GM12878 (cell line): ENCODE data around the gene DIAPH3. TPM values are rescaled to one million over a fixed set of nuclear protein-coding genes. Genes with fewer than 3 reads are reported as not detected.

Experiments
- ATAC-seq: fragments of 200-7000 bp; cut with Tn5 transposase; 3 replicates; pipeline ENCODE4 v1.9.1; 2020; ENCODE audit warnings: mild to moderate bottlenecking, moderate library complexity
- BruUV-seq: library from RNA; stranded (reverse); fragments of 400-500 nt; replicated peaks from 2 replicates; lab custom pipeline; 2021; lab: Mats Ljungman, UMichigan
- CTCF ChIA-PET: fragments of 300-600 bp; sonication (Branson Sonifier 250); formaldehyde crosslinking; extraction: SDS; loops from one replicate; lab custom pipeline; 2021; ENCODE audit warnings: inconsistent platforms; lab: Yijun Ruan, JAX
- POLR2A ChIA-PET: fragments of 350-600 bp; formaldehyde crosslinking; extraction: SDS; loops from one replicate; lab custom pipeline; 2021; ENCODE audit warnings: inconsistent platforms; lab: Charles Lee
- RAD21 ChIA-PET: fragments of 300-600 bp; sonication (Branson Sonifier 250); formaldehyde crosslinking; loops from one replicate; lab custom pipeline; 2023; ENCODE audit warnings: antibody characterized with exemption; ENCODE audit not compliant: unreplicated experiment; lab: Charles Lee
- SMC1A ChIA-PET: fragments of 300-600 bp; sonication (Branson Sonifier 250); formaldehyde crosslinking; loops from one replicate; lab custom pipeline; 2023; ENCODE audit not compliant: unreplicated experiment, uncharacterized antibody; lab: Charles Lee
- DNase-seq: peaks from one replicate; pipeline ENCODE4 v3.0.0-alpha.2; 2011; ENCODE audit warnings: low read depth, low spot score
- FAIRE-seq: peaks from 3 replicates; lab custom pipeline; 2011; peaks lifted over from hg19 to GRCh38; lab: Jason Lieb, UNC
- H2AFZ ChIP-seq: 2 replicates; pipeline ENCODE4 v1.6.0; 2011; ENCODE audit warnings: low read depth, low read length, control low read depth; ENCODE audit not compliant: control insufficient read depth
- H3K27ac ChIP-seq: 2 replicates; pipeline ENCODE4 v1.5.1; 2011; ENCODE audit warnings: control low read depth; ENCODE audit not compliant: control insufficient read depth, insufficient read depth
- H3K27me3 ChIP-seq, 2 experiments: replicated peaks in 1 of 2; 2 replicates each; pipeline versions ENCODE4 v1.6.0 to v1.6.1; 2011; ENCODE audit warnings: low read length in 1 of 2; ENCODE audit not compliant: control insufficient read depth in 2 of 2, insufficient read depth in 2 of 2
- H3K36me3 ChIP-seq, 2 experiments: 2 replicates each; pipeline ENCODE4 v1.5.1; 2011; ENCODE audit warnings: low read length in 1 of 2; ENCODE audit not compliant: control insufficient read depth in 2 of 2, insufficient read depth in 2 of 2
- H3K4me1 ChIP-seq: 2 replicates; pipeline ENCODE4 v1.6.1; 2011; ENCODE audit warnings: mild to moderate bottlenecking, low read length, moderate library complexity, mixed read lengths; ENCODE audit not compliant: control insufficient read depth, insufficient read depth
- H3K4me2 ChIP-seq: 2 replicates; pipeline ENCODE4 v1.6.0; 2011; ENCODE audit warnings: control low read depth; ENCODE audit not compliant: control insufficient read depth, insufficient read depth
- H3K4me3 ChIP-seq: fragments of 200-600 bp; sonication (generic); 2 replicates; pipeline ENCODE4 v1.5.1; 2016
- H3K79me2 ChIP-seq: 2 replicates; pipeline ENCODE4 v1.6.0; 2011; ENCODE audit warnings: low read length; ENCODE audit not compliant: control insufficient read depth, insufficient read depth
- H3K9ac ChIP-seq: 2 replicates; pipeline ENCODE4 v1.8.0; 2011; ENCODE audit warnings: low read length, control low read depth, mixed read lengths; ENCODE audit not compliant: control insufficient read depth, insufficient read depth
- H3K9me3 ChIP-seq: replicated peaks from 3 replicates; pipeline ENCODE4 v1.5.1; 2011; ENCODE audit warnings: mild to moderate bottlenecking, low read length; ENCODE audit not compliant: control insufficient read depth, insufficient read depth
- H4K20me1 ChIP-seq: 2 replicates; pipeline ENCODE4 v1.6.0; 2011; ENCODE audit not compliant: control insufficient read depth, insufficient read depth
- BHLHE40 ChIP-seq, 2 experiments: fragments of 450-650 bp in 1 of 2; IDR thresholded peaks; 2 replicates each; pipeline ENCODE4 v1.6.1; 2011 to 2017; ENCODE audit warnings: low read depth in 2 of 2, borderline replicate concordance in 1 of 2, improper control_type of control experiment in 1 of 2, low read length in 1 of 2, mild to moderate bottlenecking in 1 of 2
- BRCA1 ChIP-seq: IDR thresholded peaks from 2 replicates; pipeline ENCODE4 v1.6.1; 2011; ENCODE audit warnings: low read depth, low read length, improper control_type of control experiment
- CEBPB ChIP-seq, 2 experiments: fragments of 150-350 bp in 1 of 2; IDR thresholded peaks; 2 replicates each; pipeline ENCODE4 v1.6.1; 2012 to 2014; ENCODE audit warnings: low read depth in 2 of 2, low read length in 2 of 2, borderline replicate concordance in 1 of 2, inconsistent platforms in 1 of 2
- ETV6 ChIP-seq, 2 experiments: fragments of 450-650 bp in 1 of 2; IDR thresholded peaks in 1 of 2; conservative IDR thresholded peaks in 1 of 2; 2 replicates each; pipeline ENCODE4 v1.6.1; 2014; ENCODE audit warnings: antibody characterized with exemption in 1 of 2, borderline replicate concordance in 1 of 2, low read depth in 1 of 2, mild to moderate bottlenecking in 1 of 2, moderate library complexity in 1 of 2
- HCFC1 ChIP-seq: fragments of 150-350 bp; IDR thresholded peaks from 2 replicates; pipeline ENCODE4 v1.6.1; 2014; ENCODE audit warnings: low read length
- NR2F1 ChIP-seq: fragments of 450-650 bp; conservative IDR thresholded peaks from 2 replicates; pipeline ENCODE4 v1.6.1; 2017; ENCODE audit warnings: mild to moderate bottlenecking
- POLR2A ChIP-seq: IDR thresholded peaks from 2 replicates; pipeline ENCODE4 v1.6.1; 2011; ENCODE audit warnings: low read depth, mild to moderate bottlenecking, low read length
- POU2F2 ChIP-seq: IDR thresholded peaks from 3 replicates; pipeline ENCODE4 v1.6.1; 2011; ENCODE audit warnings: low read depth, mild to moderate bottlenecking, low read length, borderline replicate concordance
- RFX5 ChIP-seq: IDR thresholded peaks from 2 replicates; pipeline ENCODE4 v1.6.1; 2011; ENCODE audit warnings: low read depth, low read length, improper control_type of control experiment
- SPI1 ChIP-seq: IDR thresholded peaks from 2 replicates; pipeline ENCODE4 v1.6.1; 2011; ENCODE audit warnings: low read depth, mild to moderate bottlenecking, low read length, moderate library complexity, borderline replicate concordance; ENCODE audit not compliant: insufficient read depth
- STAT3 ChIP-seq: IDR thresholded peaks from 2 replicates; pipeline ENCODE4 v1.6.1; 2011; ENCODE audit warnings: low read depth, low read length, improper control_type of control experiment
- SUPT20H ChIP-seq: IDR thresholded peaks from 2 replicates; pipeline ENCODE4 v1.6.1; 2011; ENCODE audit warnings: low read depth, mild to moderate bottlenecking, low read length, moderate library complexity, borderline replicate concordance; ENCODE audit not compliant: control insufficient read depth
- TARDBP ChIP-seq: IDR thresholded peaks from 2 replicates; pipeline ENCODE4 v1.6.1; 2016; ENCODE audit warnings: borderline replicate concordance
- ZNF384 ChIP-seq: IDR thresholded peaks from 2 replicates; pipeline ENCODE4 v1.6.1; 2012; ENCODE audit warnings: low read depth, mild to moderate bottlenecking, low read length, improper control_type of control experiment, borderline replicate concordance
- WGBS: methylation state at CpG from one replicate; pipeline ENCODE4 v1.1.6; 2016; ENCODE audit warnings: low lambda C conversion rate; ENCODE audit not compliant: insufficient replicate concordance, insufficient coverage; ENCODE audit errors: missing lambda C conversion rate; 5-methylcytosine and 5-hydroxymethylcytosine counted together
- in situ Hi-C: fragments of 300-500 bp; cut with MboI; formaldehyde crosslinking; loops from 9 replicates; pipeline ENCODE4 v1.14.3; 2018; ENCODE audit warnings: mixed read lengths
- intact Hi-C: fragments of 100-400 bp; cut with micrococcal nuclease; formaldehyde crosslinking; loops from one replicate; pipeline ENCODE4 v1.14.2; 2022; ENCODE audit not compliant: unreplicated experiment
- polyA plus RNA-seq, 11 experiments: library from polyadenylated mRNA; depleted of rRNA in 4 of 11; unstranded in 6 of 11; stranded (reverse) in 5 of 11; fragments of >200 nt; fragmentation: Nextera tagmentation in 4 of 11; fragmentation: Illumina TruSeq in 1 of 11; extraction: Ambion mirVana in 4 of 11; extraction: Trizol in 1 of 11; gene quantifications; 1 replicate in 1 of 11; 2 replicates in 10 of 11; pipeline versions ENCODE4 v1.2.1 to v1.2.3, GENCODE V29; 2011 to 2016; ENCODE audit warnings: inconsistent platforms in 2 of 11, missing spikeins in 2 of 11, low read depth in 1 of 11
- total RNA-seq, 4 experiments: library from RNA; depleted of rRNA in 3 of 4; stranded (reverse); fragments of >200 nt in 3 of 4; fragmentation: Illumina TruSeq in 1 of 4; extraction: Trizol in 1 of 4; gene quantifications; 2 replicates each; pipeline versions ENCODE4 v1.2.1 to v1.2.3, GENCODE V29; 2013 to 2021
- TF ChIP-seq, protein P1 (sequence below): fragments of 450-650 bp; IDR thresholded peaks from 2 replicates; pipeline ENCODE4 v1.6.1; 2014; ENCODE audit warnings: mild to moderate bottlenecking
- TF ChIP-seq, protein P2 (sequence below): fragments of 450-650 bp; conservative IDR thresholded peaks from 2 replicates; pipeline ENCODE4 v1.6.1; 2017; ENCODE audit warnings: mild to moderate bottlenecking, moderate library complexity
- TF ChIP-seq, protein P3 (sequence below): fragments of 450-650 bp; IDR thresholded peaks from 2 replicates; pipeline ENCODE4 v1.6.1; 2016; ENCODE audit warnings: mild to moderate bottlenecking
- TF ChIP-seq, protein P4 (sequence below): fragments of 150-350 bp; IDR thresholded peaks from 2 replicates; pipeline ENCODE4 v1.6.1; 2014; ENCODE audit warnings: mild to moderate bottlenecking, low read depth, low read length
- TF ChIP-seq, protein P5 (sequence below): IDR thresholded peaks from 2 replicates; pipeline ENCODE4 v1.6.1; 2012; ENCODE audit warnings: low read depth, low read length, improper control_type of control experiment

Gene DIAPH3
- total and polyA plus RNA-seq, 10 of the 15 experiments (the other 5 are each of a cell fraction or from before 2014, with no cell fraction given) = 10.1 to 25.2 (median 15.4) TPM

DNA sequence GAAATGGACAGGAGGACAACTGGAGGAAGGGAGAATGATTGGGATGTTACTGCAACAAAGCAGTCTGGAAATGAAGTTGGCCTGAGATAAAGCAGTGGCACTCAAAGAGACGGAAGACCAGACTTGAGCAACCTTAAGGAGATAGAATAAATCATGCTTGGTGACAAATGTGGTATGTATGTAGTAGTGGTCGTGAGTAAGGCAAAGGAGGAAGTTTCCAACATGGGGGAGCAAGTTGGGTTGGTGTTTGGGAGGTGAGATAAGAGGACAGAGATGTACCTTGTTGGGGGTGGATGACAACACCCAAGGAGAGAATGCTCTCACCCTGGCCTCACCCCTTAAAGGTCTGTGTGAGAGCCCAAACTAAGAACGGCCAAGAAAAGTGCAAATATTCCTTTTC lies 420.5 kb downstream of the DIAPH3 start:
- Histone ChIP-seq H3K36me3 (no peaks in the 10 kb centered on the region), H3K4me1 (no peaks in the 10 kb centered on the region; the same call in 1 of the 2 replicates), H3K9me3 (no peaks in the 10 kb centered on the region), H3K79me2 (no peaks in the 10 kb centered on the region), H3K27me3 (no peaks in the 10 kb centered on the region), H4K20me1 (no peaks in the 10 kb centered on the region), H3K4me2 (no peak overlapping the region), H3K9ac (no peak overlapping the region), H2AFZ (no peak overlapping the region), H3K4me3 (no peak overlapping the region), H3K27ac (no peak overlapping the region)
- FAIRE-seq = no peak
- no peak for DNase-seq
- ATAC-seq = no peak
- ChIA-PET POLR2A (no interaction called here), CTCF (no interaction called here), SMC1A (no interaction called here), RAD21 (no interaction called here)
- intact Hi-C loops = no loop called here
- WGBS = 73% methylated on average over 3 of the region's 3 CpGs
- no TSS peak for BruUV-seq
- in situ Hi-C loops = no loop called here
- no peak for TF ChIP-seq BHLHE40 (IDR thresholded peaks at IDR 0.05; ENCODE audit: borderline replicate concordance in 1 of 2, low read depth in 2 of 2, low read length in 1 of 2)
- TF ChIP-seq SPI1 = no peak
- TF ChIP-seq POLR2A = no peak
- no peak for TF ChIP-seq BRCA1
- TF ChIP-seq STAT3 = no peak
- no peak for TF ChIP-seq ETV6 (conservative IDR thresholded peaks at IDR 0.05 in 1 of 2, IDR thresholded peaks at IDR 0.05 in 1 of 2; ENCODE audit: borderline replicate concordance in 1 of 2, low read depth in 1 of 2)
- TF ChIP-seq, protein P1, sequence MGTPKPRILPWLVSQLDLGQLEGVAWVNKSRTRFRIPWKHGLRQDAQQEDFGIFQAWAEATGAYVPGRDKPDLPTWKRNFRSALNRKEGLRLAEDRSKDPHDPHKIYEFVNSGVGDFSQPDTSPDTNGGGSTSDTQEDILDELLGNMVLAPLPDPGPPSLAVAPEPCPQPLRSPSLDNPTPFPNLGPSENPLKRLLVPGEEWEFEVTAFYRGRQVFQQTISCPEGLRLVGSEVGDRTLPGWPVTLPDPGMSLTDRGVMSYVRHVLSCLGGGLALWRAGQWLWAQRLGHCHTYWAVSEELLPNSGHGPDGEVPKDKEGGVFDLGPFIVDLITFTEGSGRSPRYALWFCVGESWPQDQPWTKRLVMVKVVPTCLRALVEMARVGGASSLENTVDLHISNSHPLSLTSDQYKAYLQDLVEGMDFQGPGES = no peak
- TF ChIP-seq SUPT20H = no peak
- TF ChIP-seq, protein P2, sequence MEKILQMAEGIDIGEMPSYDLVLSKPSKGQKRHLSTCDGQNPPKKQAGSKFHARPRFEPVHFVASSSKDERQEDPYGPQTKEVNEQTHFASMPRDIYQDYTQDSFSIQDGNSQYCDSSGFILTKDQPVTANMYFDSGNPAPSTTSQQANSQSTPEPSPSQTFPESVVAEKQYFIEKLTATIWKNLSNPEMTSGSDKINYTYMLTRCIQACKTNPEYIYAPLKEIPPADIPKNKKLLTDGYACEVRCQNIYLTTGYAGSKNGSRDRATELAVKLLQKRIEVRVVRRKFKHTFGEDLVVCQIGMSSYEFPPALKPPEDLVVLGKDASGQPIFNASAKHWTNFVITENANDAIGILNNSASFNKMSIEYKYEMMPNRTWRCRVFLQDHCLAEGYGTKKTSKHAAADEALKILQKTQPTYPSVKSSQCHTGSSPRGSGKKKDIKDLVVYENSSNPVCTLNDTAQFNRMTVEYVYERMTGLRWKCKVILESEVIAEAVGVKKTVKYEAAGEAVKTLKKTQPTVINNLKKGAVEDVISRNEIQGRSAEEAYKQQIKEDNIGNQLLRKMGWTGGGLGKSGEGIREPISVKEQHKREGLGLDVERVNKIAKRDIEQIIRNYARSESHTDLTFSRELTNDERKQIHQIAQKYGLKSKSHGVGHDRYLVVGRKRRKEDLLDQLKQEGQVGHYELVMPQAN = no peak
- no peak for TF ChIP-seq HCFC1
- no peak for TF ChIP-seq NR2F1
- TF ChIP-seq CEBPB (IDR thresholded peaks at IDR 0.05; ENCODE audit: borderline replicate concordance in 1 of 2, low read depth in 2 of 2, low read length in 2 of 2) = no peak
- TF ChIP-seq, protein P3, sequence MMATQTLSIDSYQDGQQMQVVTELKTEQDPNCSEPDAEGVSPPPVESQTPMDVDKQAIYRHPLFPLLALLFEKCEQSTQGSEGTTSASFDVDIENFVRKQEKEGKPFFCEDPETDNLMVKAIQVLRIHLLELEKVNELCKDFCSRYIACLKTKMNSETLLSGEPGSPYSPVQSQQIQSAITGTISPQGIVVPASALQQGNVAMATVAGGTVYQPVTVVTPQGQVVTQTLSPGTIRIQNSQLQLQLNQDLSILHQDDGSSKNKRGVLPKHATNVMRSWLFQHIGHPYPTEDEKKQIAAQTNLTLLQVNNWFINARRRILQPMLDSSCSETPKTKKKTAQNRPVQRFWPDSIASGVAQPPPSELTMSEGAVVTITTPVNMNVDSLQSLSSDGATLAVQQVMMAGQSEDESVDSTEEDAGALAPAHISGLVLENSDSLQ = no peak
- TF ChIP-seq, protein P4, sequence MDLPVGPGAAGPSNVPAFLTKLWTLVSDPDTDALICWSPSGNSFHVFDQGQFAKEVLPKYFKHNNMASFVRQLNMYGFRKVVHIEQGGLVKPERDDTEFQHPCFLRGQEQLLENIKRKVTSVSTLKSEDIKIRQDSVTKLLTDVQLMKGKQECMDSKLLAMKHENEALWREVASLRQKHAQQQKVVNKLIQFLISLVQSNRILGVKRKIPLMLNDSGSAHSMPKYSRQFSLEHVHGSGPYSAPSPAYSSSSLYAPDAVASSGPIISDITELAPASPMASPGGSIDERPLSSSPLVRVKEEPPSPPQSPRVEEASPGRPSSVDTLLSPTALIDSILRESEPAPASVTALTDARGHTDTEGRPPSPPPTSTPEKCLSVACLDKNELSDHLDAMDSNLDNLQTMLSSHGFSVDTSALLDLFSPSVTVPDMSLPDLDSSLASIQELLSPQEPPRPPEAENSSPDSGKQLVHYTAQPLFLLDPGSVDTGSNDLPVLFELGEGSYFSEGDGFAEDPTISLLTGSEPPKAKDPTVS = no peak
- TF ChIP-seq ZNF384 = no peak
- TF ChIP-seq POU2F2 = no peak
- TF ChIP-seq TARDBP = no peak
- TF ChIP-seq RFX5 = no peak
- TF ChIP-seq, protein P5, sequence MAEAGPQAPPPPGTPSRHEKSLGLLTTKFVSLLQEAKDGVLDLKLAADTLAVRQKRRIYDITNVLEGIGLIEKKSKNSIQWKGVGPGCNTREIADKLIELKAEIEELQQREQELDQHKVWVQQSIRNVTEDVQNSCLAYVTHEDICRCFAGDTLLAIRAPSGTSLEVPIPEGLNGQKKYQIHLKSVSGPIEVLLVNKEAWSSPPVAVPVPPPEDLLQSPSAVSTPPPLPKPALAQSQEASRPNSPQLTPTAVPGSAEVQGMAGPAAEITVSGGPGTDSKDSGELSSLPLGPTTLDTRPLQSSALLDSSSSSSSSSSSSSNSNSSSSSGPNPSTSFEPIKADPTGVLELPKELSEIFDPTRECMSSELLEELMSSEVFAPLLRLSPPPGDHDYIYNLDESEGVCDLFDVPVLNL = no peak
